Measurements from ENCODE around the gene ARAP1.

ARAP1 gene

GRCh38 chr11:72657411-72658100 lies 94.7 kb downstream of the ARAP1 start:
- no peaks in the 10 kb centered on the region for H3K36me3 ChIP-seq (ENCODE audit: insufficient read depth)
- H3K9ac ChIP-seq = no peak overlapping the region
- H3K27me3 ChIP-seq (ENCODE audit: insufficient read depth, low read depth) = peaks cover 33% of the 10 kb centered on the region
- H3K4me2 ChIP-seq = no peak overlapping the region
- TF ChIP-seq CTCF (conservative IDR thresholded peaks at IDR 0.05; ENCODE audit: low read depth, low read length) = no peak
- no peaks in the 10 kb centered on the region for H3K4me1 ChIP-seq (ENCODE audit: low read depth, poor library complexity, severe bottlenecking)
- no peaks in the 10 kb centered on the region for H4K20me1 ChIP-seq (ENCODE audit: insufficient read depth)
- no peak overlapping the region for H3K4me3 ChIP-seq (IDR thresholded peaks at IDR 0.05; ENCODE audit: insufficient read depth, low read depth, low read length)
- no peaks in the 10 kb centered on the region for H3K79me2 ChIP-seq (ENCODE audit: insufficient read depth, low read depth)
- no peak overlapping the region for H3K27ac ChIP-seq
- no peak overlapping the region for H2AFZ ChIP-seq (ENCODE audit: low read depth)

DNA sequence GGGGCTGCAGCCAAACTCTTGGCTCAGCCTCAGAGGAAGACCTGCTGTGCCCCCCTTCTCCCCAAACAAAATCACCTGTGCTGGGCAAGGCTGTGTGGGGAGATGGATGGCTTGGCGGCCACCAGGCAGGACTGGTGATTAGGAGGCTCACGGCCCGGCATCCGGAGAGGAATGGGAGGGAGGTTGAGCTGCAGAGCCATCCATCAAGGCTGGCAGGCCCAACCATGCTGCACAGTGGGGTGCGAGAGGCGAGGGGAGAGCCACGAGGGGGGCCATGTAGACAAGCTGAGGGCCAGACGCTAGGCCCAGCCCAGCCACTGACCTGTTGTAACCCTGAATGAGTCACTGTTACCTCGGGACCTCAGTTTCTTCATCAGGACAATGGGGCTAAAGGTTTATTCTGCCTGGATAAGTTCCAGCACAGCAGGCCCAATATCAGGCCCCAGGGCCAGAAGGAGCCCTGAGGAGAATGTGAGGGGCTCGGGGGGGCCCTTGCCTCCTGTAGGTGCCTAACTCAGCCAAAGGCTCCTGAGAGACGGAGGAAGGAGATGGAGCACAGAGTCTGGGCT lies 96.2 kb downstream of the ARAP1 start:
- no peak overlapping the region for H3K4me3 ChIP-seq (IDR thresholded peaks at IDR 0.05; ENCODE audit: insufficient read depth, low read depth, low read length)
- no peak overlapping the region for H3K4me2 ChIP-seq
- H3K79me2 ChIP-seq (ENCODE audit: insufficient read depth, low read depth) = no peaks in the 10 kb centered on the region
- no peak for TF ChIP-seq CTCF (conservative IDR thresholded peaks at IDR 0.05; ENCODE audit: low read depth, low read length)
- no peak overlapping the region for H3K27ac ChIP-seq
- H3K4me1 ChIP-seq (ENCODE audit: low read depth, poor library complexity, severe bottlenecking) = no peaks in the 10 kb centered on the region
- no peak overlapping the region for H2AFZ ChIP-seq (ENCODE audit: low read depth)
- no peaks in the 10 kb centered on the region for H3K36me3 ChIP-seq (ENCODE audit: insufficient read depth)
- H3K27me3 ChIP-seq (ENCODE audit: insufficient read depth, low read depth) = peaks cover 21% of the 10 kb centered on the region
- no peak overlapping the region for H3K9ac ChIP-seq
- H4K20me1 ChIP-seq (ENCODE audit: insufficient read depth) = no peaks in the 10 kb centered on the region

GRCh38 chr11:72655014-72655413 lies 97.2 kb downstream of the ARAP1 start:
- H3K27ac ChIP-seq = no peak overlapping the region

GRCh38 chr11:72653649-72654048 lies 98.6 kb downstream of the ARAP1 start:
- no peak for TF ChIP-seq CTCF (conservative IDR thresholded peaks at IDR 0.05; ENCODE audit: low read depth, low read length)

More at GRCh38 chr11:72655014-72655413, 97.2 kb downstream of the ARAP1 start:
- H2AFZ ChIP-seq (ENCODE audit: low read depth) = no peak overlapping the region
- no peaks in the 10 kb centered on the region for H4K20me1 ChIP-seq (ENCODE audit: insufficient read depth)
- no peak overlapping the region for H3K4me2 ChIP-seq
- peaks cover 17% of the 10 kb centered on the region for H3K27me3 ChIP-seq (ENCODE audit: insufficient read depth, low read depth)
- H3K36me3 ChIP-seq (ENCODE audit: insufficient read depth) = no peaks in the 10 kb centered on the region
- H3K79me2 ChIP-seq (ENCODE audit: insufficient read depth, low read depth) = no peaks in the 10 kb centered on the region
- no peak overlapping the region for H3K9ac ChIP-seq
- no peak for TF ChIP-seq CTCF (conservative IDR thresholded peaks at IDR 0.05; ENCODE audit: low read depth, low read length)
- no peaks in the 10 kb centered on the region for H3K4me1 ChIP-seq (ENCODE audit: low read depth, poor library complexity, severe bottlenecking)
- H3K4me3 ChIP-seq (IDR thresholded peaks at IDR 0.05; ENCODE audit: insufficient read depth, low read depth, low read length) = no peak overlapping the region

More at GRCh38 chr11:72653649-72654048, 98.6 kb downstream of the ARAP1 start:
- Histone ChIP-seq H3K4me3 (IDR thresholded peaks at IDR 0.05; ENCODE audit: insufficient read depth, low read depth, low read length) (no peak overlapping the region), H4K20me1 (ENCODE audit: insufficient read depth) (no peaks in the 10 kb centered on the region), H3K27ac (no peak overlapping the region), H3K79me2 (ENCODE audit: insufficient read depth, low read depth) (no peaks in the 10 kb centered on the region), H3K27me3 (ENCODE audit: insufficient read depth, low read depth) (peaks cover 3% of the 10 kb centered on the region; the same call in 1 of the 2 replicates), H3K4me1 (ENCODE audit: low read depth, poor library complexity, severe bottlenecking) (no peaks in the 10 kb centered on the region), H3K9ac (no peak overlapping the region), H3K4me2 (no peak overlapping the region), H2AFZ (ENCODE audit: low read depth) (no peak overlapping the region), H3K36me3 (ENCODE audit: insufficient read depth) (no peaks in the 10 kb centered on the region)

Data from KMS-11 (cell line).